PFSK-1 (cell line): ENCODE results near the gene ATAD3A.

Source experiments
- POLR2AphosphoS5 ChIP-seq: IDR thresholded peaks from 2 replicates; pipeline ENCODE4 v1.6.1; 2012; ENCODE audit warnings: low read depth, mild to moderate bottlenecking, control low read depth, low read length, moderate library complexity
- TAF1 ChIP-seq: IDR thresholded peaks from 2 replicates; pipeline ENCODE4 v1.6.1; 2012; ENCODE audit warnings: low read length, control low read depth, borderline replicate concordance; ENCODE audit not compliant: insufficient read depth

- TF ChIP-seq TAF1: no peak
- TF ChIP-seq POLR2AphosphoS5: no peak
These were observed 32.1 kb upstream of the ATAD3A start for GRCh38 chr1:1479547-1480487.
